Naive thymus-derived CD4-positive, alpha-beta T cell (primary cell): Measurements from ENCODE around the gene OOSP1. TPM values are rescaled to one million over a fixed set of nuclear protein-coding genes. Genes with fewer than 3 reads are reported as not detected.
"Not testable (repeated sequence)": the region's sequence is repeated elsewhere in the genome, so short reads cannot be mapped to it uniquely, and the experiment has no call there.

ENCODE experiments used
- ATAC-seq: fragments of 150-1000 bp; cut with Tn5 transposase; 2 replicates; pipeline ENCODE4 v1.10.0; 2021; ENCODE audit warnings: mild to moderate bottlenecking, moderate library complexity
- CTCF ChIA-PET: fragments of 350-600 bp; sonication (Branson Sonifier 250); formaldehyde crosslinking; loops from one replicate; lab custom pipeline; 2021; ENCODE audit warnings: antibody characterized with exemption; lab: Charles Lee
- POLR2A ChIA-PET: fragments of 350-600 bp; sonication (Branson Sonifier 250); formaldehyde crosslinking; loops from one replicate; lab custom pipeline; 2021; ENCODE audit warnings: antibody characterized with exemption, inconsistent platforms; lab: Charles Lee
- DNase-seq, 9 donors: peaks; one replicate each; pipeline versions ENCODE4 v3.0.0 to v3.0.0-alpha.2; 2020 to 2022; ENCODE audit warnings: mixed read lengths in 1 of 9
- H3K27ac ChIP-seq: one replicate; pipeline ENCODE4 v1.7.0; 2013; ENCODE audit warnings: mild to moderate bottlenecking, low read depth, low read length, moderate library complexity
- H3K27me3 ChIP-seq, 2 donors: one replicate each; pipeline ENCODE4 v1.7.0; 2013; ENCODE audit warnings: low read length in 2 of 2, mild to moderate bottlenecking in 2 of 2, moderate library complexity in 2 of 2; ENCODE audit not compliant: control insufficient read depth in 2 of 2, insufficient read depth in 2 of 2
- H3K36me3 ChIP-seq, 3 experiments: 1 replicate in 2 of 3; 2 replicates in 1 of 3; pipeline ENCODE4 v1.7.0; 2013; ENCODE audit warnings: low read length in 3 of 3, mild to moderate bottlenecking in 3 of 3, moderate library complexity in 1 of 3; ENCODE audit not compliant: insufficient read depth in 3 of 3, control insufficient read depth in 2 of 3
- H3K4me1 ChIP-seq, 2 donors: one replicate each; pipeline ENCODE4 v1.7.0; 2013; ENCODE audit warnings: low read length in 2 of 2, mild to moderate bottlenecking in 2 of 2, moderate library complexity in 1 of 2; ENCODE audit not compliant: control insufficient read depth in 2 of 2, insufficient read depth in 2 of 2
- H3K4me3 ChIP-seq: 2 replicates; pipeline ENCODE4 v1.7.0; 2013; ENCODE audit warnings: mild to moderate bottlenecking, low read length
- H3K9me3 ChIP-seq, 3 experiments: 1 replicate in 2 of 3; 2 replicates in 1 of 3; pipeline ENCODE4 v1.7.0; 2013; ENCODE audit warnings: low read length in 3 of 3; ENCODE audit not compliant: control insufficient read depth in 2 of 3
- H3K27ac Mint-ChIP-seq, 9 donors: one replicate each; pipeline ENCODE4 v1.8.0; 2020 to 2022; ENCODE audit warnings: mixed read lengths in 9 of 9, mild to moderate bottlenecking in 8 of 9, moderate library complexity in 5 of 9, inconsistent platforms in 2 of 9
- H3K27me3 Mint-ChIP-seq, 5 donors: one replicate each; pipeline ENCODE4 v1.8.0; 2021 to 2022; ENCODE audit warnings: mixed read lengths in 5 of 5, mild to moderate bottlenecking in 1 of 5
- H3K36me3 Mint-ChIP-seq, 5 donors: one replicate each; pipeline ENCODE4 v1.8.0; 2020 to 2022; ENCODE audit warnings: mixed read lengths in 5 of 5, mild to moderate bottlenecking in 3 of 5, inconsistent platforms in 1 of 5
- H3K4me1 Mint-ChIP-seq, 7 donors: one replicate each; pipeline ENCODE4 v1.8.0; 2020 to 2022; ENCODE audit warnings: mixed read lengths in 7 of 7, mild to moderate bottlenecking in 3 of 7, inconsistent platforms in 1 of 7
- H3K4me3 Mint-ChIP-seq, 10 donors: one replicate each; pipeline ENCODE4 v1.8.0; 2020 to 2022; ENCODE audit warnings: mild to moderate bottlenecking in 10 of 10, mixed read lengths in 10 of 10, moderate library complexity in 6 of 10, inconsistent platforms in 2 of 10
- H3K9me3 Mint-ChIP-seq, 11 donors: one replicate each; pipeline ENCODE4 v1.8.0; 2020 to 2022; ENCODE audit warnings: mixed read lengths in 11 of 11, mild to moderate bottlenecking in 4 of 11, inconsistent platforms in 1 of 11, moderate library complexity in 1 of 11
- intact Hi-C, 2 donors: fragments of 100-400 bp; cut with micrococcal nuclease; formaldehyde crosslinking; loops; one replicate each; pipeline ENCODE4 v1.15.1; 2023
- polyA plus RNA-seq, 2 donors: library from polyadenylated mRNA; unstranded; fragments of 300-500 nt; fragmentation: Illumina TruSeq; gene quantifications; one replicate each; pipeline ENCODE4 v1.2.3, GENCODE V29; 2021
- total RNA-seq, 6 experiments: library from RNA in 5 of 6; stranded (reverse) in 5 of 6; gene quantifications; 1 replicate in 5 of 6; 2 replicates in 1 of 6; pipeline ENCODE4 v1.2.3 and lab custom pipeline; 2021 to 2026

Gene OOSP1
- total and polyA plus RNA-seq, 7 experiments from 2014 or later = not detected

- CTCF ChIA-PET = no interaction called here
Observed at GRCh38 chr11:59965424-59965823, 27.2 kb downstream of the OOSP1 start.

DNA sequence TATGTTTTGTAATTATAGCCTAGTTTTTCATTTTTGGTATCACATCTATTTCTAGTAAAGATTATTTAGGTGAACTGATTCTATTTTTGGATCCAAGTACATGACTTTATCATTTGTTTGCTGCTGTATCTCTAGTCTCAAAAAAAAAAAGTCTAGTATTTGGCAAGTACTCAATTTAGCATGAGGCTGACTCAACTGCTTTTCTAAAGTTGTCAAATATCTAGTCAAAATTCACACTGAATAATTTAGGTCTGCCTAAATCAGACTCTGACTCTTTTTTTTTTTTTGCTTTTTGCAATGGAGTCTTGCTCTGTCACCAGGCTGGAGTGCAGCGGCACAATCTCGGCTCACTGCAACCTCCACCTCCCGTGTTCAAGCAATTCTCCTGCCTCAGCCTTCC lies 28.0 kb downstream of the OOSP1 start:
- Histone ChIP-seq H3K27me3 (no peaks in the 10 kb centered on the region), H3K4me3 (no peak overlapping the region), H3K27ac (no peak overlapping the region), H3K9me3 (no peaks in the 10 kb centered on the region), H3K4me1 (no peaks in the 10 kb centered on the region), H3K36me3 (no peaks in the 10 kb centered on the region)
- CTCF ChIA-PET = no interaction called here
- Mint-ChIP-seq H3K36me3 (no peaks in the 10 kb centered on the region), H3K27me3 (peaks cover 3 to 17% (median 7%) of the 10 kb centered on the region in 5 donors), H3K9me3 (peaks cover 0 to 1% (median 0%) of the 10 kb centered on the region in 11 donors), H3K27ac (no peak overlapping the region), H3K4me1 (no peaks in the 10 kb centered on the region), H3K4me3 (no peak overlapping the region)
- POLR2A ChIA-PET = no interaction called here
- ATAC-seq = no peak
- DNase-seq = no peak
- intact Hi-C loops = no loop called here

More at GRCh38 chr11:59965424-59965823, 27.2 kb downstream of the OOSP1 start:
- Mint-ChIP-seq H3K27me3 (peaks cover 3 to 12% (median 7%) of the 10 kb centered on the region in 5 donors), H3K4me1 (no peaks in the 10 kb centered on the region), H3K36me3 (no peaks in the 10 kb centered on the region), H3K9me3 (peaks cover 0 to 3% (median 0%) of the 10 kb centered on the region in 11 donors), H3K27ac (no peak overlapping the region), H3K4me3 (no peak overlapping the region)
- no peaks in the 10 kb centered on the region for H3K36me3 ChIP-seq
- H3K27ac ChIP-seq = no peak overlapping the region
- no peaks in the 10 kb centered on the region for H3K27me3 ChIP-seq
- H3K9me3 ChIP-seq = no peaks in the 10 kb centered on the region
- POLR2A ChIA-PET = no interaction called here
- ATAC-seq (no peak), DNase-seq (no peak)
- intact Hi-C loops = no loop called here
- H3K4me3 ChIP-seq = no peak overlapping the region
- H3K4me1 ChIP-seq = no peaks in the 10 kb centered on the region

- DNase-seq (no peak), ATAC-seq (peak; percentile 50)
- no peaks in the 10 kb centered on the region for H3K27me3 ChIP-seq
- Mint-ChIP-seq H3K27me3 (peaks cover 3 to 25% (median 5%) of the 10 kb centered on the region in 5 donors), H3K4me3 (no peak overlapping the region), H3K27ac (no peak overlapping the region), H3K4me1 (no peaks in the 10 kb centered on the region), H3K36me3 (no peaks in the 10 kb centered on the region), H3K9me3 (peaks cover 0 to 1% (median 0%) of the 10 kb centered on the region in 11 donors)
- ChIA-PET CTCF (no interaction called here), POLR2A (no interaction called here)
- H3K27ac ChIP-seq = no peak overlapping the region
- H3K9me3 ChIP-seq = no peaks in the 10 kb centered on the region
- intact Hi-C loops = no loop called here
- no peak overlapping the region for H3K4me3 ChIP-seq
- H3K4me1 ChIP-seq = no peaks in the 10 kb centered on the region
- no peaks in the 10 kb centered on the region for H3K36me3 ChIP-seq
Observed at GRCh38 chr11:59967677-59968394, 29.6 kb downstream of the OOSP1 start.

DNA sequence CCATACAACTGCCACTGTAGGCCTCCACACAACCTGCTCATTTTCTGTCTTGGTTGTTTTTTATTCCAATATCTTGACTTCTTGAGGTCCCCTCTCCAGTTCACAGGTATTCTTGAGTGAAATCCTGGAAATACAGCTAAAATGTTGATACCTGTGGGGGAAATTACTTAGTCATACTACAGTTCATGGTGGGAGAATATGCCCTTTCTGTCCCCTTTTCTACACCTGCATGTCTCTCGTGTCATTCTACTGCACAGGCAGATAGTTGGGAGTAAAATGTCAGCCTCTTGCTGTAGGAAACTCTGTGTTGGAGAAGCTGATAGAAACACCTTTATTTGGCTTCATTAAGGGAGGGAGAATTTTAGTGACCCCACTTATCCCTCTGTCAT lies 30.2 kb downstream of the OOSP1 start:
- ATAC-seq = no peak
- Histone ChIP-seq H3K27me3 (no peaks in the 10 kb centered on the region), H3K4me1 (no peaks in the 10 kb centered on the region), H3K36me3 (no peaks in the 10 kb centered on the region), H3K4me3 (no peak overlapping the region), H3K27ac (no peak overlapping the region), H3K9me3 (no peaks in the 10 kb centered on the region)
- Mint-ChIP-seq H3K27ac (no peak overlapping the region), H3K4me3 (no peak overlapping the region), H3K9me3 (peaks cover 0 to 1% (median 0%) of the 10 kb centered on the region in 11 donors), H3K36me3 (no peaks in the 10 kb centered on the region), H3K27me3 (peaks cover 3 to 26% (median 7%) of the 10 kb centered on the region in 5 donors), H3K4me1 (no peaks in the 10 kb centered on the region)
- ChIA-PET CTCF (no interaction called here), POLR2A (no interaction called here)
- intact Hi-C loops = no loop called here
- no peak for DNase-seq

DNA sequence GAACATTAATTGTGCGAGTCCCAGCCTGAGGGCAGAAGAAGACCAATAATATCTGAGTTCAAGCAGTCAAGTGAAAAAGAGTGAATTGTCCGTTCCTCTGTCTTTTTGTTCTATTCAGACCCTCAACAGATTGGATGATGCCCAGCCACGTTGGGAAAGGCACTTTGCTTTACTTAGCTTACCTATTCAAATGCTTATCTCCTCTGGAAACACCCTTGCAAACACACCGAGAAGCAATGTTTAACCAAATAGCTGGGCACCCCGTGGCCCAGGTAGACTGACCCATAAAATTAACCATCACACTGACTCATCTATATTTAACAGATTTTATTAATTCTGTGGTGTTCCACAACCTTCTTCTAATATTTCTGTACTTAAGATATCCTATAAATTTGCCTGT lies 34.9 kb downstream of the OOSP1 start:
- DNase-seq (no peak), ATAC-seq (no peak)
- H3K9me3 ChIP-seq = no peaks in the 10 kb centered on the region
- intact Hi-C loops = no loop called here
- Mint-ChIP-seq H3K4me1 (no peaks in the 10 kb centered on the region), H3K9me3 (no peaks in the 10 kb centered on the region), H3K36me3 (no peaks in the 10 kb centered on the region), H3K27me3 (peaks cover 0 to 22% (median 10%) of the 10 kb centered on the region in 5 donors), H3K27ac (no peak overlapping the region), H3K4me3 (no peak overlapping the region)
- no peaks in the 10 kb centered on the region for H3K4me1 ChIP-seq
- no peak overlapping the region for H3K27ac ChIP-seq
- ChIA-PET CTCF (no interaction called here), POLR2A (no interaction called here)
- H3K36me3 ChIP-seq = no peaks in the 10 kb centered on the region
- no peaks in the 10 kb centered on the region for H3K27me3 ChIP-seq
- no peak overlapping the region for H3K4me3 ChIP-seq

DNA sequence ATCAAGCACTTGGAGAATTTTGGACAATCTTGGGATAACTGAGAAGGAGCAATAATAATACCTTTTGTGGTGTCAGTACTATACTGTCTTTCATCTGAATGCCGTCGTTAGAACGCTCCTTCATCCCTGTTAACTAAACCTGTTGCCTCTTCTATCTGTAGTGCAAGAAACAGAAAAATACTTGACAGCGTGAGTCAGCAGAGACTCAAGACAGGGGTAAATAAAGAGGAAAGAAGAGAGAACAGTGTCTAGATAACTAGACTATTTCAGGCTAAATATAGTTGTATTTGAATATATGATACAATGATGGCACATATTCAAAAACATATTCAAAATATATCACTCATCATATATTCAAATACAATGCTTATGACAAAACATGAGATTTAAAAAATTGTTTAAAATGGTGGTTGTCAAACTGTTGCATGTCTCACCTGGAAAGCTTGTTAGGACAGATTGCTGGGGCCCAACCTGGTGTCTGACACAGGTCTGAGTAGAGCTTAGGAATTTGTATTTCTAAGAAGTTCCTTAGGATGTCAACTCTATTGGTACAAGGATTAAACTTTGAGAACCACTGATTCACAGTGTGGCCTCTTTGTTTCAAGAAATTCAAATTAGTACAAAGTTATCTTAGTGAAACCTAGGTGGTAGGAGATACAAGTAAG lies 43.0 kb downstream of the OOSP1 start:
- no peaks in the 10 kb centered on the region for H3K9me3 ChIP-seq
- H3K4me1 Mint-ChIP-seq = peaks cover 0 to 1% (median 0%) of the 10 kb centered on the region in 7 donors
- CTCF ChIA-PET = no interaction called here
- DNase-seq (no peak), ATAC-seq (no peak)
- H3K4me3 ChIP-seq = no peak overlapping the region
- no peaks in the 10 kb centered on the region for H3K36me3 Mint-ChIP-seq
- H3K27me3 ChIP-seq = no peaks in the 10 kb centered on the region
- H3K36me3 ChIP-seq = no peaks in the 10 kb centered on the region
- POLR2A ChIA-PET = no interaction called here
- H3K4me3 Mint-ChIP-seq = no peak overlapping the region
- no peaks in the 10 kb centered on the region for H3K4me1 ChIP-seq
- no peak overlapping the region for H3K27ac ChIP-seq
- no peak overlapping the region for H3K27ac Mint-ChIP-seq
- peaks cover 0 to 31% (median 25%) of the 10 kb centered on the region in 5 donors for H3K27me3 Mint-ChIP-seq
- H3K9me3 Mint-ChIP-seq = peaks cover 0 to 5% (median 0%) of the 10 kb centered on the region in 11 donors
- intact Hi-C loops = no loop called here

- H3K27me3 ChIP-seq, H3K27ac Mint-ChIP-seq, H3K4me3 Mint-ChIP-seq, H3K4me1 Mint-ChIP-seq, H3K36me3 ChIP-seq, H3K36me3 Mint-ChIP-seq, intact Hi-C loops, DNase-seq, H3K9me3 ChIP-seq, H3K4me3 ChIP-seq, ATAC-seq, H3K4me1 ChIP-seq, H3K27ac ChIP-seq, CTCF ChIA-PET, H3K9me3 Mint-ChIP-seq, POLR2A ChIA-PET: not testable (repeated sequence)
- peaks cover 0 to 31% (median 25%) of the 10 kb centered on the region in 5 donors for H3K27me3 Mint-ChIP-seq
Observed at GRCh38 chr11:59982037-59982436, 43.8 kb downstream of the OOSP1 start.
